ENCODE results near the gene BTBD19. TPM values are rescaled to one million over a fixed set of nuclear protein-coding genes. Genes with fewer than 3 reads are reported as not detected.

The BTBD19 gene, protein sequence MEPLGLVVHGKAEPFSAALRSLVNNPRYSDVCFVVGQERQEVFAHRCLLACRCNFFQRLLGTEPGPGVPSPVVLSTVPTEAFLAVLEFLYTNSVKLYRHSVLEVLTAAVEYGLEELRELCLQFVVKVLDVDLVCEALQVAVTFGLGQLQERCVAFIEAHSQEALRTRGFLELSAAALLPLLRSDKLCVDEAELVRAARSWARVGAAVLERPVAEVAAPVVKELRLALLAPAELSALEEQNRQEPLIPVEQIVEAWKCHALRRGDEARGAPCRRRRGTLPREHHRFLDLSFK
- total RNA-seq: 11.9 and 17.0 TPM in 2 replicates

DNA sequence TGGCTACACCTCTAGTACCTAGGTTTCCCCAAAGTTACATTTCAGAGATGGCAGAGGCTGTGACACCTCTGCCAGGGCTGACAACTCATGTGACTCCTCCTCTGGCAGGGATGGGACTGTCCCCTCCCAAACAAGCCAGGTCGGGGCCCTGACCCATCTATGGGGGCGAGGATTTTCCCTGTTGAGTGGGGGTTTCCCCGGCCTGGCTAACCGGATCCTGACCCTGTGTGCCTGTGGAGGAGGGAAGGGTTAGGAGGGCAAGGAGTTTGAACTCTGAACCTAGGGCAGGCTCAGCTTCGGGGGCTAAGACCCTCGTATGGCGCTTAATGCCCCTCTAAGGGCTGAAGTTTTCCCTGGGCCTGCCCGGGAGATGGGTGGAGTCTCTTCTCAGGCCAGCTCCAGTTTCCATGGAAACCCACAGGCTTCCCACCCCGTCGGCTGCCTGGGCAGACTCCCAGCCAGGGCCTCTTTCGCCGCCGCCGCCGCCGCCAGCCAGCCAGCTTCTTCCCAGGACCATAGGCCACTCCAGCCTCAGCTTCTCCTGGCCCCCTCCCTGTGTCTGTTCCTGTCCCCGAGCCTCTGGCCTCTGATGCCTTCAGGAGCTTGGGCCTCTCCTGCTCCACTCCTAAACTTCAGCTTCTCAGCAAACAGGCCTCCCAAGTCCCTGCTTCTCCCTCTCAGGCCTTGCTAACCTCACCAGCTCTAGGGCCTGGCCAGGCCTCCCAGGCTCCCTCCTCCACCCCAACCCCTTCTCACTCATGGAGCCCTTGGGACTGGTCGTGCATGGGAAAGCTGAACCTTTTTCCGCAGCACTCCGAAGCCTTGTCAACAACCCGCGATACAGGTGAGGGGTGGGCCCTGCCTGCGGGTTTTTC lies at the start of gene BTBD19:
Gene BTBD19, plus strand, starts transcription at position 461 of the 875 bp plus-strand sequence. Its CDS starts 298 bp downstream, at position 759.

DNA sequence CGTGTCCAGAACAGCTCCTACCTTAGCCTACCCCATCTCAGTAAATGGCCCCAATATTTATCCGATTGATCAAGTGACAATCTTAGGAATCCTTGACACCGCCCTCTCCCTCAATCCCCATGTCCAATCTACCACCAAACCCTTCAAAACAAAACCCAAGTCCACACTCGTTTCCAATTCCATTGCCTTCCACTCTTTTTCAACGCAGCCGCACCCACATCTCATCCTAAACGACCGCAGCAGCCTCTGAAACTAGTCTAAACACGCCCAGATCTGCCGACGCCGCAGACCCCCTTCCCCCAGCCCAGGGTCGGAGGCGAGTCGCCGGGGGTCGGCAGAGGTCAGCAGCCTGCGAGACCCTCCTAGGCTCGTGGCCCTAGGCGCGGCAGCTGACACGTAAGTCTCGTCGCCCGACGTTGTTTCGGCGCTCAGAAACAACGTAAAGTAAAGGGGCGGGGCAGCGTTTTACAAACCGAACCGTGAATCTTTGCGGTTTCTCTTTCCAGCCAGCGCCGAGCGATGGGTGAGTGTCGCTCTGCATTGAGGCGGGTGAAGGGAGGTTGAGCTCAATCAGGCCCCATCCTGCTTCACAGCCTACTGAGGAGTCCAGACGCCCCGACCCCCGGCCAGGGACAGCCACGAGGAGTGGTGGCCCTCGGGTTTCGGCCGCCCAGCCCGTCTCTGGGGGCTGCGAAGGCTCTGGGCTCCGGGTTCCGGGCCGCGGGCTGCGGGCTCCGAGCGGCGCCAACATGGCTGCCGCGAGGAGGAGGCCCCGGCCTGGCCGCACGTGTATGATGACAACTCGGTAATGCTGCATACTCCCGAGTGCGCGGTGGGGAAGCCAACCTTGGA lies 33.0 kb upstream of the BTBD19 start, which contains the start of gene RPS8:
Gene RPS8, plus strand, starts transcription at position 463 of the 852 bp plus-strand sequence. Its CDS starts 57 bp downstream, at position 520.

DNA sequence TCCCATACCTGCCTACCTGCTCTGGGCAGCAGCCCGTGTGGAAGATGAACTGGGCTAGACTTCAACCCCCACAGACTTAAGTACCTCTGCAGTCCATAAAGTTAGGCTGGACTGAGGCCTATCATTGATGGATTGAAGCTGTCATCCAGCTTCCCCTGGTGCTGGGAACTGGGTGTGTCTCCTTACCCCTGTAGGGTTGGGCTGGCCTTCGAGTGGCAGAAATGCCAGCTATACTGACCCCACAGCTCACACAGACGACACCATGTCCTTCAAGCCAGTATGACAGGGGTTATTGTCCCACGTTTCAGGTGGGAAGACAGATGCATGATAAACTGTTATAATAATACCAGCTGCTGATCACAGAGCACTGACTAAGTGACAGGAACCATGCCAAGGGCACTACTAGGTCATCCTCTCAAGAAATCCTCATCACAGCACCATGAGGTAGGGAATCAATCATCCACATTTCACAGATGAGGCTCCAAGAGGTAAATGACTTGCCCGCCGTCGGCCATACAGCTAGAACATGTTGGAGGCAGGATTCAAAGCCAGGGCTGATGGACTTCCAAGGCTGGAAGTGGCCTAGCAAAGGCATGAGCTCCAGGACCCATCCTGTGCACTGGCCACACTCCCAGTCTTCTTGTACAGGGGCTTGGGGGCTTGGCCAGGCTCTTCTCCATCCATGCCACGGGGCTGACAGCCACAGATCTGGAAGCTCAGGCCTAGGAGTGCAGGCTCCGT lies 20.0 kb upstream of the BTBD19 start, which contains the start of gene BEST4:
Gene BEST4, minus strand, starts transcription at position 51 of the 741 bp plus-strand sequence. CDS start 465 bp downstream, outside the sequence.

DNA sequence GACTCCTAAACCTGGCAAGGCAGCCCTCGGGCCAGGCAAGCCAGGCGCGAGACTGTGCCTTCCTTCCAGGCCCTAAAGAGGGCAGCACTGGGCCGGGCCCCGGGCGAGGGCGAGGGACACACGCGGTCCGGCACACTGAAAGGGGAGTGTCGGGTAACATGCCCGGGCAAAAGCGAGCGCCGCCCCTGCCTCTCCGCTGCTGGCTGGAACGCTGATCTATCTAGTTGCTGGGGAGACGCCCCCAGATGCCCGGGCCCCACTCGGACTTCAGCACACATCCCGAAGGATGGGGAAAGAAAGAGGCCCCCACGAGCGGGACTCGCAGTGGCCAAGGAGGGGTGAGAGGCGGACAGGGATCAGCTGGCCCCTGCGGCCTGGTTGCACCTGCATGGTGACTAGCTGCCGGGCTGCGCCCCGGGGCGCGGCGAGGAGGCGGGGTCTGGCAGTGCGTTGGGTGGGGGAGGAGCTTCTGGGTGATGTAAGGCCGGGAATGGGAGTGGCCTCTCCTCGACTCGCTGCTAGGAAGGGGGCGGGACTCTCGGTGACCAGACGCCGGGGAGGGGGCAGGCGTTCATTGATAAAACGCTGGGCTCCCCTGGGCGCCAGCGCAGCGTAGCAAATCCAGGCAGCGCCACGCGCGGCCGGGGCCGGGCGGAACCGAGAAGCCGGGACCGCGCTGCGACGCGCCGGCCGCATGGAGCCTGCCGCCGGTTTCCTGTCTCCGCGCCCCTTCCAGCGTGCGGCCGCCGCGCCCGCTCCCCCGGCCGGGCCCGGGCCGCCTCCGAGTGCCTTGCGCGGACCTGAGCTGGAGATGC lies 8.3 kb upstream of the BTBD19 start, which contains the start of gene PLK3:
Gene PLK3, plus strand, starts transcription at position 608 of the 815 bp plus-strand sequence. Its CDS starts 87 bp downstream, at position 695.

DNA sequence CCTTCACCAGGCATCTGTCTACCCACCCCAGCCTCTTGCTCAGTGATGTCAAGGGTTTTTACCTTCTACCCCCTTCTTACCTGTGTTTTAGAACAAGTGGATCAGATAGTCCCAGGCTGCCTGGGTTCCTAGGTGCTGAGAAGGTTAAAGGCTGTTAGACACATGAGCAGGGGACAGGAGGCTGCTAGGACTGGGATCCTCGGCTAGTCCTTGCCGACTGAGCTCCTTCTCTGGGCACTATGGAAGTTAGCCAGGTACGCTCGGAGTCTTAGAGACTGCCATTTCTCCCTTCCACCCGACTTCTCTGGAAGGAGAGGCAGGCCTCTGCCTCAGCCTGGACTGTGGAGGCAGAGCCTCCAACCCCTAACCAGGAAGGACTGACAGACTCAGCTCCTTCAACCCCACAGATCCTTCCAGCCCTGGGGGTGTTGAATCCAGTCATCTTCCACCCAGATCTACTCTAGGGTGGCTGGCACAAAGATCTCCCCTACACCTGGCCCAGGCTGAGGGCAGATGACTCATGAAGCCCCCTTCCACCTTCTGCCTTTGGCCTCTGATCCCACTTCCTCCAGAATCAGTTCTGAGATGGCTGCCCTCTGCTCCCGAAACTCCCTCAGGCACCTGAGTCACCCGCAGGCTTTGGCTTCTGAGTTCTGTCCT lies 1.5 kb upstream of the BTBD19 start, which contains the start of gene DYNLT4:
Gene DYNLT4, minus strand, starts transcription at position 648 of the 660 bp plus-strand sequence. CDS start 683 bp downstream, outside the sequence.

DNA sequence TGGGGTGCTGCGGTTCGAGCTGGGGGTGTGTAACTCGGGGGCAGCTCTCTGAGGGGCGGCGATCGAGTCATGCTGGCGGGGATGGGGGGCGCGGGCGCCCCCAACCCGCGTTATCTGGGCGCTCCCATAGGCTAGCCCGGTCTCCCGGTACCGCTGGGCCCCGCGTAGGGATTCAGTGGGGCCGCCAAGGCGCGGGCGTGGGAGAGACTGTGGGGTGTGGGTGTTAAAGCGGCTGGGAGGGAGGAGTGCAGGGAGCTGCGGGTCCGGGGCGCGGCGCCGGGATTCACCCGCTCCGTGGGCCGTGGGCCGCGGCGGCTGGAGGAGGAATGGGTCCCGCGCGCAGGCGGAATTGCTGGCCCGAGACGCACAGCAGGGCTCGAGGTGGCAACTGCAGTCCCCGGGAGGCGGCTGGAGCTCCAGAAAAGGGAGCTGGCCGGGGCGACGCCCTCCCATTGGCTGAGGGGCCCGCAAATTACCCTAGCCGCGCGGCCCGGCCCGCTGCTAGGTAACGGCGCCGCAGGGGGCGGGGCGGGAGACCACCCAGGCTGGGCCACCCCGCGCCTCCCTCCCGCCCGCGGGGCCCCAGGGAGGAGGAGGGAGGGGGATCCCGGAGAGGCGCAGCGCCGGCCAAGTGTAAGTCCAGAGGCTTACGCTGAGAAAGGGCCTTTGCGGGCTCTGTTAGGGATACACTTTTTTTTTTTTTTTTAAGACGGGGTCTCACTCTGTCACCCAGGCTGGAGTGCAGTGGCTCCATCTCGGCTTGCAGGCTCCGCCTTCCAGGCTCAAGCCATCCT lies 34.7 kb downstream of the BTBD19 start, which contains the start of gene PTCH2:
Gene PTCH2, minus strand, starts transcription at position 392 of the 794 bp plus-strand sequence. Its CDS starts 321 bp downstream, at position 71.

Other genes starting within 250 kb of the BTBD19 start
- 1.8 and 2.9 TPM in 2 replicates for gene TMEM53, start 134.0 kb upstream of the BTBD19 start, total RNA-seq
- 0.59 and 1.2 TPM in 2 replicates for gene ARMH1, start 133.8 kb upstream of the BTBD19 start, total RNA-seq
- gene RNU5D-1, start 77.4 kb upstream of the BTBD19 start, total RNA-seq: not detected in 2 replicates
- gene KIF2C, start 68.7 kb upstream of the BTBD19 start, total RNA-seq: 2.1 and 19.1 TPM in 2 replicates
- 927 and 1,770 TPM in 2 replicates for gene RPS8, start 33.0 kb upstream of the BTBD19 start, total RNA-seq
- gene BEST4, start 20.4 kb upstream of the BTBD19 start, total RNA-seq: under 0.01 TPM in 1 of 2 replicates, not detected in the other
- gene PLK3, start 8.1 kb upstream of the BTBD19 start, total RNA-seq: 27.0 and 52.4 TPM in 2 replicates
- not detected in 2 replicates for gene DYNLT4, start 1.2 kb upstream of the BTBD19 start, total RNA-seq
- under 0.01 and 0.05 TPM in 2 replicates for gene PTCH2, start 34.7 kb downstream of the BTBD19 start, total RNA-seq
- gene EIF2B3, start 178.1 kb downstream of the BTBD19 start, total RNA-seq: 30.4 and 34.4 TPM in 2 replicates
- 11.6 and 24.1 TPM in 2 replicates for gene HECTD3, start 202.8 kb downstream of the BTBD19 start, total RNA-seq
- gene UROD, start 203.7 kb downstream of the BTBD19 start, total RNA-seq: 73.3 and 96.5 TPM in 2 replicates